ENCODE measurements around the gene TRRAP.

Gene TRRAP

GRCh38 chr7:98949336-98950044 lies 71.2 kb downstream of the TRRAP start:
- DNase-seq (ENCODE audit: low read depth), result no peak

GRCh38 chr7:98955992-98956391 lies 77.7 kb downstream of the TRRAP start:
- DNase-seq (ENCODE audit: low read depth), result no peak

- DNase-seq (ENCODE audit: low read depth), result no peak
Measured at GRCh38 chr7:98956469-98956868, 78.1 kb downstream of the TRRAP start.

GRCh38 chr7:98956937-98957336 lies 78.6 kb downstream of the TRRAP start:
- DNase-seq (ENCODE audit: low read depth), result no peak

- DNase-seq (ENCODE audit: low read depth), result no peak
Measured at GRCh38 chr7:98957766-98958165, 79.4 kb downstream of the TRRAP start.

GRCh38 chr7:98958968-98959367 lies 80.6 kb downstream of the TRRAP start:
- no peak for DNase-seq (ENCODE audit: low read depth)

- no peak for DNase-seq (ENCODE audit: low read depth)
Measured at GRCh38 chr7:98963305-98963704, 85.0 kb downstream of the TRRAP start.

- DNase-seq (ENCODE audit: low read depth), result no peak
Measured at GRCh38 chr7:98964596-98964995, 86.3 kb downstream of the TRRAP start.

GRCh38 chr7:98968621-98969020 lies 90.3 kb downstream of the TRRAP start:
- DNase-seq (ENCODE audit: low read depth), result no peak

- no peak for DNase-seq (ENCODE audit: low read depth)
Measured at GRCh38 chr7:98969386-98969785, 91.1 kb downstream of the TRRAP start.

- no peak for DNase-seq (ENCODE audit: low read depth)
Measured at GRCh38 chr7:98970016-98970615, 91.8 kb downstream of the TRRAP start.

GRCh38 chr7:98970805-98971204 lies 92.5 kb downstream of the TRRAP start:
- DNase-seq (ENCODE audit: low read depth), result no peak

GRCh38 chr7:98974205-98974604 lies 95.9 kb downstream of the TRRAP start:
- DNase-seq (ENCODE audit: low read depth), result no peak

- DNase-seq (ENCODE audit: low read depth), result no peak
Measured at GRCh38 chr7:98974906-98975816, 96.8 kb downstream of the TRRAP start.

- no peak for DNase-seq (ENCODE audit: low read depth)
Measured at GRCh38 chr7:98976396-98977185, 98.3 kb downstream of the TRRAP start.

GRCh38 chr7:98978672-98979071 lies 100.3 kb downstream of the TRRAP start:
- DNase-seq (ENCODE audit: low read depth), result no peak

- DNase-seq (ENCODE audit: low read depth), result no peak
Measured at GRCh38 chr7:98981701-98982100, 103.4 kb downstream of the TRRAP start.

GRCh38 chr7:98982686-98983085 lies 104.4 kb downstream of the TRRAP start:
- DNase-seq (ENCODE audit: low read depth), result no peak

- DNase-seq (ENCODE audit: low read depth), result no peak
Measured at GRCh38 chr7:98984126-98984525, 105.8 kb downstream of the TRRAP start.

GRCh38 chr7:98985406-98985805 lies 107.1 kb downstream of the TRRAP start:
- DNase-seq (ENCODE audit: low read depth), result no peak

- DNase-seq (ENCODE audit: low read depth), result no peak
Measured at GRCh38 chr7:98985945-98986344, 107.6 kb downstream of the TRRAP start.

GRCh38 chr7:98988641-98989040 lies 110.3 kb downstream of the TRRAP start:
- DNase-seq (ENCODE audit: low read depth), result no peak
